Ishikawa (cell line): ENCODE data around the gene ATP1B4.

Experiments used
- EGR1 ChIP-seq: IDR thresholded peaks from 2 replicates; pipeline ENCODE4 v1.6.1; 2012
- FOXM1 ChIP-seq: IDR thresholded peaks from 2 replicates; pipeline ENCODE4 v1.6.1; 2012; ENCODE audit warnings: low read depth, borderline replicate concordance
- MAX ChIP-seq: IDR thresholded peaks from 2 replicates; pipeline ENCODE4 v1.6.1; 2012
- RAD21 ChIP-seq: IDR thresholded peaks from 2 replicates; pipeline ENCODE4 v1.6.1; 2012; ENCODE audit warnings: low read depth
- REST ChIP-seq: IDR thresholded peaks from 2 replicates; pipeline ENCODE4 v1.6.1; 2012; ENCODE audit warnings: low read depth, mild to moderate bottlenecking
- TAF1 ChIP-seq: IDR thresholded peaks from 2 replicates; pipeline ENCODE4 v1.6.1; 2012; ENCODE audit warnings: low read depth, mild to moderate bottlenecking
- TCF12 ChIP-seq: IDR thresholded peaks from 2 replicates; pipeline ENCODE4 v1.6.1; 2012; ENCODE audit warnings: low read depth
- TEAD4 ChIP-seq: IDR thresholded peaks from 2 replicates; pipeline ENCODE4 v1.6.1; 2012
- USF1 ChIP-seq: IDR thresholded peaks from 2 replicates; pipeline ENCODE4 v1.6.1; 2012
- YY1 ChIP-seq: IDR thresholded peaks from 2 replicates; pipeline ENCODE4 v1.6.1; 2012; ENCODE audit warnings: low read depth
- ZBTB7A ChIP-seq: IDR thresholded peaks from 2 replicates; pipeline ENCODE4 v1.6.1; 2012; ENCODE audit warnings: low read depth

The ATP1B4 gene

GRCh38 chrX:120428309-120428708 is 66.4 kb downstream of the ATP1B4 start:
- TF ChIP-seq REST (no peak), RAD21 (no peak), USF1 (no peak), TEAD4 (no peak), EGR1 (no peak), ZBTB7A (no peak), TAF1 (no peak), TCF12 (no peak)

GRCh38 chrX:120429776-120430540 is 68.1 kb downstream of the ATP1B4 start:
- TF ChIP-seq YY1 (no peak), FOXM1 (no peak), TEAD4 (no peak), MAX (no peak), REST (no peak)
